BJ (cell line): ENCODE results near the gene MAP2K5. TPM values are rescaled to one million over a fixed set of nuclear protein-coding genes. Genes with fewer than 3 reads are reported as not detected.

Experiments used
- CTCF ChIA-PET: fragments of 350-600 bp; formaldehyde crosslinking; extraction: SDS; loops from one replicate; lab custom pipeline; 2021; ENCODE audit warnings: antibody characterized with exemption, inconsistent platforms; lab: Yijun Ruan, JAX
- POLR2A ChIA-PET: fragments of 300-600 bp; sonication (Branson Sonifier 250); formaldehyde crosslinking; extraction: SDS; loops from one replicate; lab custom pipeline; 2021; ENCODE audit warnings: antibody characterized with exemption; lab: Charles Lee
- DNase-seq: peaks from one replicate; pipeline ENCODE4 v3.0.0-alpha.2; 2011; ENCODE audit warnings: low read depth
- H3K27me3 ChIP-seq: 2 replicates; pipeline ENCODE4 v1.6.0; 2011; ENCODE audit warnings: low read length; ENCODE audit not compliant: control insufficient read depth, insufficient read depth
- H3K36me3 ChIP-seq: 2 replicates; pipeline ENCODE4 v1.5.1; 2011; ENCODE audit warnings: low read length; ENCODE audit not compliant: control insufficient read depth, insufficient read depth
- H3K4me3 ChIP-seq: 2 replicates; pipeline ENCODE4 v1.5.1; 2011; ENCODE audit warnings: low read depth, mild to moderate bottlenecking, control low read depth, low read length
- CTCF ChIP-seq: IDR thresholded peaks from 2 replicates; pipeline ENCODE4 v1.5.1; 2011; ENCODE audit warnings: low read depth, mild to moderate bottlenecking, control low read depth, inconsistent platforms, low read length, moderate library complexity; ENCODE audit not compliant: insufficient read depth
- polyA plus RNA-seq: library from polyadenylated mRNA; depleted of rRNA; stranded (reverse); fragments of >200 nt; gene quantifications from 2 replicates; pipeline ENCODE4 v1.2.3, GENCODE V29; 2011

Gene MAP2K5
- polyA plus RNA-seq, 1 experiment: 5.6 TPM

GRCh38 chr15:67777071-67777470 is 234.6 kb downstream of the MAP2K5 start:
- H3K4me3 ChIP-seq: no peak overlapping the region
- no peaks in the 10 kb centered on the region for H3K36me3 ChIP-seq
- CTCF ChIA-PET: interaction anchor here (0.5 to 1.9 kb wide), 2 partner anchors 8 to 11 kb away, joined by 4 to 6 read pairs; no protein-coding TSS in a partner anchor
- no peaks in the 10 kb centered on the region for H3K27me3 ChIP-seq
- TF ChIP-seq CTCF: no peak
- POLR2A ChIA-PET: no interaction called here
- no peak for DNase-seq

GRCh38 chr15:67777773-67778172 is 235.3 kb downstream of the MAP2K5 start:
- no peak for DNase-seq

GRCh38 chr15:67778968-67779548 is 236.6 kb downstream of the MAP2K5 start:
- no peak for TF ChIP-seq CTCF
- POLR2A ChIA-PET: no interaction called here
- CTCF ChIA-PET: no interaction called here
- Histone ChIP-seq H3K36me3 (0 out of 2 replicates have a peak, but pooled peaks cover 3% of the 10 kb centered on the region), H3K4me3 (no peak overlapping the region), H3K27me3 (no peaks in the 10 kb centered on the region)
- DNase-seq: no peak

More at GRCh38 chr15:67777773-67778172, 235.3 kb downstream of the MAP2K5 start:
- H3K36me3 ChIP-seq: no peaks in the 10 kb centered on the region
- H3K4me3 ChIP-seq: no peak overlapping the region
- H3K27me3 ChIP-seq: no peaks in the 10 kb centered on the region
- POLR2A ChIA-PET: no interaction called here
- CTCF ChIA-PET: interaction anchor here (1.9 kb wide), 1 partner anchor 12 kb away, joined by 6 read pairs; no protein-coding TSS in a partner anchor
- TF ChIP-seq CTCF: no peak

- CTCF ChIA-PET: no interaction called here
- no peak for DNase-seq
- 0 out of 2 replicates have a peak, but pooled peaks cover 3% of the 10 kb centered on the region for H3K36me3 ChIP-seq
- H3K27me3 ChIP-seq: no peaks in the 10 kb centered on the region
- POLR2A ChIA-PET: no interaction called here
- TF ChIP-seq CTCF: no peak
- H3K4me3 ChIP-seq: no peak overlapping the region
These were observed 237.1 kb downstream of the MAP2K5 start for GRCh38 chr15:67779549-67780111.

- Histone ChIP-seq H3K4me3 (no peak overlapping the region), H3K36me3 (0 out of 2 replicates have a peak, but pooled peaks cover 4% of the 10 kb centered on the region), H3K27me3 (no peaks in the 10 kb centered on the region)
- ChIA-PET POLR2A (interaction anchor here (0.5 kb wide), 1 partner anchor 11 kb away, joined by 5 read pairs; no protein-coding TSS in a partner anchor), CTCF (no interaction called here)
- TF ChIP-seq CTCF: no peak
- no peak for DNase-seq
These were observed 238.6 kb downstream of the MAP2K5 start for GRCh38 chr15:67781061-67781460.
